ENCODE data around the gene SNX2.
"Not testable (repeated sequence)": the region's sequence is repeated elsewhere in the genome, so short reads cannot be mapped to it uniquely, and the experiment has no call there.

The SNX2 gene

GRCh38 chr5:122845229-122846050 is 70.6 kb downstream of the SNX2 start, which contains the start of gene SNX24:
TSS of gene SNX24 (plus strand) at chr5:122845613. CDS start at chr5:122845634, 21 bp downstream.
- DNase-seq = peak; percentile 16

GRCh38 chr5:122846051-122846550 is 71.2 kb downstream of the SNX2 start:
- DNase-seq = no peak

DNA sequence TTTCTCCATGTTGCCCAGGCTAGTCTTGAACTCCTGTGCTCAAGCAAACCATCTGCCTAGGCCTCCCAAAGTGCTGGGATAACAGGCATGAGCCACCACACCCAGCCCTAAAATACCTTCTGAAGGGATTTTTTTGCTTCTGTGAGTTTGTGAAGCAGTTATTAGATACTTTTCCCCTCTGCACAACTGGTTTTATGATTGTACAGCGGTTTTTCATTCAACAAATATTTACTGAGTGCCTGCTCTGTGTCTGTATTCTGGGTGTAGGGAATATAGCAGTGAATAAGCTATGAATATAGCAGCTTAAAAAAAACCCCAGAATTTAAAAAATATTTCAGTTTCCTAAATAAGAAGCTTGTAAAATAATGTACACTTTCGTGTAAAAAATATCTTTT is 72.8 kb downstream of the SNX2 start:
- no peak for DNase-seq

GRCh38 chr5:122849771-122850170 is 74.9 kb downstream of the SNX2 start:
- no peak for DNase-seq

GRCh38 chr5:122857538-122857937 is 82.7 kb downstream of the SNX2 start:
- DNase-seq = not testable (repeated sequence)

DNA sequence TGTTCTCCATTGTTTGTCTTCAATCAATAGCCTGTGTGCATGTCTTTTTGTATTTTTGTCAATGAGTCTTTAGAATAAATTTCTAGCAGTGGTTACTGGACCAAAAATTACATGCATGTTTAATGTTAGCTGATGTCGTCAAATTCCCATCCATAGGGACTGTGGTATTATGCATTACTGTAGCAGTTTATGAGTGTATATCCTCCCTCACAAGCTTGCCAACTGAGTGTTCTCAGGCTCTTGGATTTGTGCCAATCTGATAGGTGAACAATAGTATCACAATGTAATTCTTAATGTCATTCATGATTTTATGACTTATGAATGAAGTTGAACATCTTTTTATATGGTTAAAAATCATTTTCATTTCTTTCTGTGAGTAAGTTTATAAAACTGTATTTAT is 83.6 kb downstream of the SNX2 start:
- no peak for DNase-seq

DNA sequence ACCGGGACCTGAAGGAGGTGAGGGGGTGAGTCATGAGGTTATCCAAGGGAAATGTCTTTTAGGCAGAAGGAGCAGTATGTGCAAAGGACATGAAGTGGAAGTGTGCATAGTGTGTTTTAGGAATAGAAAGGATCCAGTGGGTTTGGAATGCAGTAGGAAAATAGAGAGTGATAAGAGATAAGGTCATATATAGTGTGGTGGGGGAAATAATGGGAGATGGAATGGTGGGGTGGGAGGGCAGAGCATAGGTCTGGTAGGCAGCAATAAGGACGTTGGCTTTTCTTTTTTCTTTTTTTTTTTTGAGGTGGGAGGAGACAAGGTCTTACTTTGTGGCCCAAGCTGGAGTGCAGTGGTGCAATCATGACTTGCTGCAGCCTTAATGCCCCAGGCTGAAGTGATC is 88.4 kb downstream of the SNX2 start:
- no peak for DNase-seq

DNA sequence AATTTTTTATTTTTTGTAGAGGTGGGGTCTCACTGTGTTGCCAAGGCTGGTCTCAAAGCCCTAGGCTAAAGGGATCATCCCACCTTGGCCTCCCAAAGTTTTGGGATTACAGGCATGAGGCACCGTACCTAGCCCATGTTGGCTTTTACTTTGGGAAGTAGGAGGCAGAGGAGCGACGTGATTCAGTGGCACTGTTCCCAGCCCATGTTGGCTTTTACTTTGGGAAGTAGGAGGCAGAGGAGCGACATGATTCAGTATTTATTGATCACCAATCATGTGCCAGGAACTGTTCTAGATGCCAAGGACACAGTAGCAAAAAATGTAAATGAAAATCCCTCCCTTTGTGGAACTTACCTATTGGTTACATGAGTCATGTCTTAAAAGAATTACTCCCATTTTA is 88.8 kb downstream of the SNX2 start:
- no peak for DNase-seq

- no peak for DNase-seq
Measured at GRCh38 chr5:122864400-122864799, 89.5 kb downstream of the SNX2 start.

GRCh38 chr5:122864842-122865241 is 90.0 kb downstream of the SNX2 start:
- no peak for DNase-seq

- no peak for DNase-seq
Measured at GRCh38 chr5:122870219-122870856, 95.5 kb downstream of the SNX2 start.

- no peak for DNase-seq
Measured at GRCh38 chr5:122871661-122872060, 96.8 kb downstream of the SNX2 start.

DNA sequence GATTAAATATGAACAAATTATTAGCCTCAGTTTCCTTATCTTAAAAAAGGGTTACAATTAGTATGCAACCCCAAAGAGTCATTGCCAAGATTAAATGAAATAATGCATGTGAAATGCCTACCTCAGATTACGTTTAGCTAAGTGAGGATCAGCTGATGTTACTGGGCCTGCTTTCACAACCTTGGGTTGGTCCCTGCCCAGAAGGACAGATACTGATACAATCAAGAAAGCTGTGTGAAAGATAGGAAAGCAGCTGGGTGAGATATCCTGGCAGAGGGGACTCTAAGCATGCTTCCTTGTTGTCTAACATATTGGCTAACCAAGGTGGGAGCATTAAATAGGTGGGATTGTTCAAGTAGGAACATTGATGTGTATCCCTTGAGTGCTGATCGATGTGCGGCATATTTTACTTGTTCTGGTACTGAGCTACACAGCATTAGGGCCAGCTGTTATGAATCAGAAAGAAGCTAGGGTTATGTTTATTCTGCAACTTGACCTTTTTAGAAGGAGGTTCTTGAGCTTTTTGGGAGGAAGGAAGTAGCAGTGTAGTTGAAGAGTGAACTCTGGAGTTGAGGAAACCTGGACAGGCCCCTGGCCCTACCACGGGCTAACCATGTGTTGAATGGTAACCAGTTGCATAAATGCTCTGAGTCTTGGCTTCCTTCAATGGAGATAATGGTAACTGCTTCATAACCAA is 99.4 kb downstream of the SNX2 start:
- no peak for DNase-seq

GRCh38 chr5:122877518-122877917 is 102.6 kb downstream of the SNX2 start:
- no peak for DNase-seq

- DNase-seq = no peak
Measured at GRCh38 chr5:122879076-122879475, 104.2 kb downstream of the SNX2 start.
